DMS114 treated with DMSO at 0.1 percent for 48 hours (cell line): ENCODE measurements around the gene GPC3.

ENCODE experiments used
- DNase-seq: peaks from one replicate; lab custom pipeline; 2025; ENCODE audit not compliant: unreplicated experiment; lab: John Stamatoyannopoulos, UW

Gene GPC3

GRCh38 chrX:133706890-133707289 lies 278.5 kb downstream of the GPC3 start:
- DNase-seq: no peak

- DNase-seq: no peak
Measured at GRCh38 chrX:133702230-133702629, 283.2 kb downstream of the GPC3 start.

GRCh38 chrX:133699023-133699728 lies 286.2 kb downstream of the GPC3 start:
- no peak for DNase-seq

- DNase-seq: no peak
Measured at GRCh38 chrX:133698298-133698697, 287.1 kb downstream of the GPC3 start.

- DNase-seq: no peak
Measured at GRCh38 chrX:133697656-133698055, 287.7 kb downstream of the GPC3 start.

- no peak for DNase-seq
Measured at GRCh38 chrX:133689997-133690599, 295.3 kb downstream of the GPC3 start.

GRCh38 chrX:133685822-133686221 lies 299.6 kb downstream of the GPC3 start:
- no peak for DNase-seq

- DNase-seq: no peak
Measured at GRCh38 chrX:133681897-133682296, 303.5 kb downstream of the GPC3 start.

GRCh38 chrX:133681421-133681820 lies 304.0 kb downstream of the GPC3 start:
- no peak for DNase-seq

GRCh38 chrX:133677123-133678063 lies 308.0 kb downstream of the GPC3 start:
- DNase-seq: no peak

- no peak for DNase-seq
Measured at GRCh38 chrX:133676344-133677122, 308.9 kb downstream of the GPC3 start.

GRCh38 chrX:133674726-133675470 lies 310.5 kb downstream of the GPC3 start:
- DNase-seq: no peak

- DNase-seq: peak; percentile 4
Measured at GRCh38 chrX:133670383-133670782, 315.0 kb downstream of the GPC3 start.

GRCh38 chrX:133669214-133669613 lies 316.2 kb downstream of the GPC3 start:
- DNase-seq: no peak

GRCh38 chrX:133668225-133668931 lies 317.0 kb downstream of the GPC3 start:
- DNase-seq: no peak

GRCh38 chrX:133666256-133666655 lies 319.1 kb downstream of the GPC3 start:
- no peak for DNase-seq

- DNase-seq: no peak
Measured at GRCh38 chrX:133661962-133662839, 323.2 kb downstream of the GPC3 start.

GRCh38 chrX:133660281-133660680 lies 325.1 kb downstream of the GPC3 start:
- no peak for DNase-seq
